DMS53 treated with DMSO at 0.1 percent for 48 hours (cell line): Measurements from ENCODE around the gene TBC1D9.

ENCODE experiments used
- DNase-seq: peaks from one replicate; lab custom pipeline; 2025; ENCODE audit not compliant: unreplicated experiment; lab: John Stamatoyannopoulos, UW

Gene TBC1D9

DNA sequence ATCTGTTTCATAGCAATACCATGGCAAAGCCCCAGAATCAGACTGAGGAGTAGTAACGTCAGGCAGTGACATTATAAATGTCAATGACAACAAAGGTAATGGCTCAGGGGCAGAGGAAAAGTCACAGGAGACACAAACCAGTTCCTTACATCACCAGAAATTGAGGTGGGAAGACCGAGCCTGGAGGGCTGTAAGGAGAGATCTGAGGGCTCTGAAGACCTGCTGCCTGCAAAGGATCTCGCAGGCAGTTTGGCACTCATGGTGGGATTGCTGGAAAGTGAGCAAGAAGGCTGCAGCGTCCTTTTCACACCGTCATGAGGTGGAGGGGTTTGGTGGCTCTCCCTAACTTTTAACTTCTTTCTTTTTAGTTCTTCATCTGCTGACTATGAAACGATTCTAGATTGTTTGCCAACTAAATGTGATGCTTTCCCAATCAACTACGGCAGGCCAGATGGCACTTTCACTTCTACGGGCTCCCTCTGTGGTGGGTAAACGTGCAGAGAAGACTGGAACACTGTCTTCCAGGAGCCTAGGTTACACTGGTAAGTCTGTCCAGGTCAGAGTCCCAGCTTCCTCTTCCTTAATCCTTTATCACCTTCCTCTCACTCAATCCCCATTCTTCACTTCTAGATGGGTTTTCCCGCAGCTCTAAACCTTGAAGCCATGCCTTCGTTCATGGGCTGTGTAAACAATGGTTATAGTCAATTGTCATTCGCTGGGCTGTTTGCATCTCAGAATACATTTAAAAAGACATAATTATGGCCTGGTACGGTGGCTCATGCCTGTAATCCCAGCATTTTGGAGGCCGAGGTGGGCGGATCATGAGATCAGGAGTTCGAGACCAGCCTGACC, 58.2 kb downstream of the TBC1D9 start:
- no peak for DNase-seq

DNA sequence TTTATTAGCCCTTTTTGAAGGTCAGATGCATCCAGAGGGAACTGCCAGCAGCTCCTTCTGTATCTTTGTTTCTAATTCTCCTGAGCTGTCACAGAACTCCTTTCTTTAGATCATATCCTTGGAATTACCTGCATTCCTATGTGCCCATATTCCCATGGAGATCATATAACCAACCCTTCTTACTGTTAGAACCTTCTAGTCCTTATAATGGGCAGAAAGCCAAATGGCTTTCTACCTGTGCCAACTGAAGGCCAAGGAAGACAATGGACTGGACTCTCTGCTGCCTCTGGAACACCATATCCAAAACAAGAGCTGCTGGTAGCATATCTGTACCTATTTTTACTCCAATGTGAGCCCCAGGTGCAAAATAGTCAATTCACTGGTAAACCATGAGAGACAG, 60.7 kb downstream of the TBC1D9 start:
- DNase-seq, result no peak

DNA sequence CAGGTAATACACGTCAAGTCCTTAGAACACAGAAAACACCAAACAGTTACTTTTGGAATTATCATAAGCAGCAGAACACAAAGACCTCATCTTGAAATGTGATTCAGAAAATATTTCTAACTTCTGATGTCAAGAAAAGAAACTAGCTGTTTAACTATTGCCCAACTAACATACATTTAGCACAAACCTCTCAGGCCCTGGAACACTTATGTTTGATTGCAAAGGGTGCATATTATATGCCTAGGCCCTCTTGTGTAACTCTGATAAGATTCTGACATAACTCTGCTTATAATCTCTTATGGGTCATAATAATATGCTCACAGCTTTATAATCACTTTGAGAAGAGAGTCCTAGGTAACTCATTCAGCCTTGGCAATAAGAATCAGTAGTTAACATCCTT, 62.6 kb downstream of the TBC1D9 start:
- DNase-seq, result no peak

DNA sequence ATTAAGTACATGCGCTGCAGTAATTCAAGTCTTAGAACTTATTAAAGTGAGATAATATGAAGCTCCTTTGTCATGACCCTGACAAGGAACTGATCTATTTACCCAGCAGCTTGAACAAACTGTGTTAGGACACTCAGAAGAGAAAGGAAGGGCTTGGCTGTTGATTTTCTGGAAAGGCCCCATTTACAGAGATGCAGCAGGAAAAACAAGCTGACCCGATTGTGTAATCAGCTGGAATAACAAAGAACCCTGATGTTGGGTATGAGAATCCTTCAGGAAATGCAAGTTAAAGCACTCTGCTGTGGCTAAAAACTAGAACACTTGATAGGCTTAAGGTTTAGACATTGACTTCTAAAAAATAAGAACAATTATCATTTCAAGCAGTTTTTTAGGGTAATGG, 64.8 kb downstream of the TBC1D9 start:
- peak; percentile 51 for DNase-seq

DNA sequence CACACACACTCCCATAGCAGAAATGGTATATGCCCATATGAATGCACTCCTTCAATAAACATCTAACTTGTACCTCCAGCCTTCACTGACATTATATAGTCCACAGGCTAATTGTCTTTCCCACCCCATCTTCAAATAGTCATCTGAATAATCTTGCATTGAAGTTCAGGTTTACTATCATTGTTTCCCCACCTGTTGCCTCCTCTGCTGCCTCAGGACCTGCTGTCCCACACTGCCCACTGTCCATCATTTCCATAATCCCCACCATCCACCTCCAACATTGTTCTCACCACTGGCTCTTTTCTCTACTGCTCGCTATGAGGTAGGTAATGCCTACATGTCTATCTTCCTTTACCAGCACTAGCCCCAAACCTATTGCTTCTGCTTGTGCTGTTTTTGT, 66.1 kb downstream of the TBC1D9 start:
- DNase-seq, result no peak

DNA sequence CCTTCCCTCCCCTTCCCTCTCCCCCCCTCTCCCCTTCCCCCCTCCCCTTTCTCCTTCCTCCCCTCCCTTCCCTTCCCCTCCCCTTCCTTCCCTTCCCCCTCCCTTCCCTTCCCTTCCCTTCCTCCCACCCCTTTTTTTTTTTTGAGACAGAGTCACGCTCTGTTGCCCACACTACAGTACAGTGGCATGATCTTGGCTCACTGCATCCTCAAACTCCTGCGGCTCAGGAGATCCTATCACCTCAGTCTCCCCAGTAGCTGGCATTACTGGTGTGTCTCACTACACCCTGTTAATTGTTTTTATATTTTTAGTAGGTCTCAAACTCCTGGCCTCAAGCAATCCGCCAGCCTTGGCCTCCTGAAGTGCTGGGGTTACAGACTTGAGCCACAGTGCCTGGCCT, 66.6 kb downstream of the TBC1D9 start:
- DNase-seq, result no peak

DNA sequence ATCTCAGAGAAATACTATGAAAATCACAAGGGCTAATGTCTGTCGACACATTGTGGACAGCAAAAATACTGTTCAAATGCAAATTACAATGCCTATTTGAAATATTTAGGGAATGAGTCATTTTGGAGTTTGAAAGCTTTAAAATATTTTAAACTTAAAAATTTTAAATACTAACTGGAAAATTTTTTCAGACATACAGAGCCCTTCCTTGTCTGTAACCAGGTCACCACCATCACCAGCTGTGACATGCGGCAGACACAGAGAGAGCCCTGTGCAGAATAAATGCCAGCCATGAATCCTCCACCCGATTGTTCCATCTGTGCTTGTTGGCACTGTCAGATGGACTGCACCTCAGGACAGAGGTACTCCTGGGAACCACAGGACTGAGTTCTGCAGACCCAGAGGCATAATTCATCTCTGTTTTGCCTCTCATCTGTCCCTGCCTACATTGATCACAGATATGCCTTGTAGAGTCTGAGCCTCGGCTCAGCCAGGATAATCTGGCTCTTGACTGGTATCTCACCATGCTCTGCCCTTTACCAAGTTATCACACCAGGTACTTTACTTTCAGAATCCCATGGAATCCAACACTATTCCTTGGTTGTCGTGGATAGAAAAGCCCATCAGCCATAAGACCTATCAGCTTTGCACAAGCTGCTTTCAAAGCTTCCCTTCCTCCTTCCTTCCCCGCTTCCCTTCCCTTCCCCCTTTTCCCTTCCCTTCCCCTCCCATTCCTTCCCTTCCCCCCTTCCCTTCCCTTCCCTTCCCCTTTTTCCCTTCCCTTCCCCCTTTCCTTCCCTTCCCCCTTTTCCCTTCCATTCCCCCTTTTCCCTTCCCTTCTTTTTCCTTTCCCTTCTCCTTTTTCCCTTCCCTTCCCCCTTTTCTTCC, 67.2 kb downstream of the TBC1D9 start:
- no peak for DNase-seq

DNA sequence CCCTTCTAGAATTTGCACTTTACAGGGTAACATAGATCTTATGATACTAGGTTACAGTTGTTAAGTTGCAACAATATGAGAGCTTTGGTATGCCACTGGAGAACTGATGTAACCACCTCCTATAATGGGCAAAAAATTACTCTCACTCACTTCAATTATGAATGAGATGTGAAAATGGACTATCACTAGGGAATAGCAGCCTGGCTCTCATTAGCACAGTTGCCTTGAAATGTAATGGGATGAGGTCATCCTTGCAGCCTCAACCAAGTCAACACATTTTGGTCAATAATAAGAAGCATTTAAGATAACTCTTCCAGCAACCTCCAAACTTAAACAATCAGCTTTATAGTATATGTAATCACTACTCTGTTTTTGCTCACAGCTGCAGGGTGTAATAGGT, 69.4 kb downstream of the TBC1D9 start:
- DNase-seq, result no peak

DNA sequence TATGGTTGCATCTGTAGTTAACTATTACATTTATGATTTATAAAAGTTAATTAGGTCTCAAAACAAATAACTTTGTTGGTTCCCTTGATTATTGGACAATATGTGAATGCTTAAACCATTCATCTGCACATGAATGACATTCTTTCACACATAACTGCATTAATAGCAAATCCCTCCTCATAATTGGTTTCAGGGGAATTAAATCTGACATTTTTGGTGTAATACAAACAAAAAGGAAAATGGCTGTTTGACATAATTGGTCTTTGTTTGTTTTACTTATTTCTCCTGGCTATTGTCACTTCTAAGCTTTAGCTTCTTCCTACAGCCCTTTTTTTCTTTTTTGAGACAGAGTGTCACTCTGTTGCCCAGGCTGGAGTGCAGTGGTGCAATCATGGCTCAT, 71.9 kb downstream of the TBC1D9 start:
- DNase-seq, result no peak

DNA sequence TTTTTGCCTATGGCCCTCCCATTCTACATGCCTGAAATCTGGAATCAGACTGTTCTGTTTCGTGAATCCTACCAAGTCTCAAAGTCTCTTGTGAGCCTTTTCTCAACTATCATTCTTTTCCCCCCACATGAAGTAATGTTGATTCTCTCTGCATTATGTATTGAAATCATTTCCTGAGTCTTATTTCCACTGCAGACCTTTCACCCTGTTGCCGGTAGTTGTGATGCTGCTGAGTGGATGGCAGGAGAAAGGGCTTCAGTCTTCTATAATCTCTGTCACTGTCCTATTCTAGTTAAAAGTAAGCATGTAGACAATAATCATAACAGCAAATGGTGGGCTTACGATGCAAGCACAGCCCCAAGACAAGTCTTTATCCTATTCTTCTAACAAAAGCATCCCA, 75.0 kb downstream of the TBC1D9 start:
- no peak for DNase-seq

DNA sequence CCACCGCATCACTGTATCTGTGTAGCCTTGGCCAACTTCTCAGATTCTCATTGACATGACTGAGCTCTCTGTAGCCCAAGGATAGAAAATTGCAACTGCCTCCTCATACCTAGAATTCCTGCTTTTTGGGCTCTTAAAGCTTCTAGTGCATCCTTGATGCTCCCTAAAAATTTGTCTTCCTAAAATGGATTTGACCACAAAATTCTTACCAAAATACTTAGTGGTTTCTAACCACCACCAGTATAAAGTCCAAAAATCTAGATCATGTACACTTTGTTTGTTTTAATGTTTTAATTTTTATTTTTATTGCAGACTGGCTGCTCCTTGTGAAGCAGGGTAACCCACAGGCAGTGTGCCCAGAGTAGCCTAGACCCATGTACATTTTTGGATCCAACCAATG, 75.5 kb downstream of the TBC1D9 start:
- no peak for DNase-seq

DNA sequence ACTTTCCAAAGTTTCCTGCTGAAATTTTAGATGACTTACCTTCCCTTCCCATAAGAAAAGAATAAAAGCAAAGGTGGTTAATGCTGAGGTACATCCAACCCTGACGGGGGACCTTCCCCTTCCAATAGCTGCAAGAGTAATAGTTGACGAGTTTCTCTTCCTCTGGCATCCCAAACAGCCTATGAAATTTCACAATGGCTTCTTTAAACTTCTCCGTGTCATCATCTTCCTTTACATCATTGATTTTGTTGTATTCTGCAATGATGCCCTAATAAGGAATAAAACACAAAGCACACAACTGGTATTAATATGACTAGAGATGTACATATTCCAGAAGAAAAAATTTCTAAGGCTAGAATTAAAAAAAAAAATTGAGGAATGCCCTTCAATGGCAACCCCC, 76.6 kb downstream of the TBC1D9 start:
- no peak for DNase-seq

DNA sequence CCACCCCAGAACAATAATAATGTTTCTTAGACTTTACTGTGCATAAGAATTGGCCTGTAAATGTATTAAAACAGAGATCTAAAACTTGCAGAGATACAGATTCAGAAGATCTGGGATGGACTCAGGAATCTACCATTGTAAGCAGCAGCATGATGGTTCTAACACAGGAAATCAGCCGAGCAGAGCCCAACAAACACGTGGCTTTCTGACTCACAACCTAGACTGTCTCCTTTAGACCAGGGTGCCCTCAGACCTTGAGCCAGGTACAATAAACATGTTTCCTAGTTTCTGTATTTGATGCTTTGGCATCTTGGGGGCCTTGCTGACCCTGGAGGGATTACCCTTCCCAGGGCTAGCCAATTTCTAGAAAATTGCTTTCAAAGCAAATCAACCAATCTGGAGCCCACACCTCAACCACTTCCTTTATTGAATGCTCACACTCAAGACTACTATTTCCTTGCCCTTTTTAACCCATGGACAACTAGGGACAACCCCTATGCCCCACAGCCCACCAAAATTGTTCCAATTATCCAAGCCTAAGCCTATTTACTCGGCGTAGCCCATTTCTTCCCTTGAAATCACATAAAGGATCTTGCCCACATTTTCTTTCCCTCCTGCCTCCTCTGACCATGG, 80.5 kb downstream of the TBC1D9 start:
- no peak for DNase-seq

DNA sequence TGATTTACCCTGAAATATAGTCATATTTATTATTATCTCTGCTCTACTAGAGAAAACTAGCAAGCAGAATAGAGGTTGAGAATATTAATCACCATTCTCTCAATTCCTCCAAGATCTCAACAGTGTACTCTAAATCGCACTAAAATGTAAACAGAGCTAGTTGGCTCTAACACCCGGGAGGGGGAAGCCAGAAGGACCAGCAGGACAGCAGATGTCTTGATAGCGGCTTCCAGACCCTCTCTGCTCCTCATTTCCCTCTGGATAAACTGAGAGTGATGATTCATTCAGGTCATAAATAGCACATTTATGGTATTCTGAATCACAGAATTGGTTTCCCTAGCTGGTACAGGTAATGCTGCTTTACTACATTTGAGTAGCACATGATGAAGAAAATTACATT, 82.5 kb downstream of the TBC1D9 start:
- no peak for DNase-seq

DNA sequence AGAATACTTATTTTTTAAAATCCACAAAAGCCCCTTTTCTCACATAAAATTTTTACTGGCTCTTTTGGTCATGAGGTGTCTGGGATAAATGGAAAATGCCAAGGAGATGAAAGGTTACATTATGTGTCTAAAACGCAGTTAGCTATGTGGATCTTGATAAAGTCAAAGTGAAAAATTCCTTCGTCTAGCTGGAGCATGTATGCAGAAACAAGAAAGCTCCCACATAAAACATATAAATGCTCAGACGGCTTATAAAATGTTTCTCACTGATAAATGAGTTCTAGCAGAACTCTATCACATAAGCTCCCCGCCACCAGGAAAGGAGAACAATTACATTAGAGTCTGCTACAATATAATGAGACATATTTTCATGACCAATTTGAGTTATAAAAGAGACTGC, 83.8 kb downstream of the TBC1D9 start:
- DNase-seq, result no peak

DNA sequence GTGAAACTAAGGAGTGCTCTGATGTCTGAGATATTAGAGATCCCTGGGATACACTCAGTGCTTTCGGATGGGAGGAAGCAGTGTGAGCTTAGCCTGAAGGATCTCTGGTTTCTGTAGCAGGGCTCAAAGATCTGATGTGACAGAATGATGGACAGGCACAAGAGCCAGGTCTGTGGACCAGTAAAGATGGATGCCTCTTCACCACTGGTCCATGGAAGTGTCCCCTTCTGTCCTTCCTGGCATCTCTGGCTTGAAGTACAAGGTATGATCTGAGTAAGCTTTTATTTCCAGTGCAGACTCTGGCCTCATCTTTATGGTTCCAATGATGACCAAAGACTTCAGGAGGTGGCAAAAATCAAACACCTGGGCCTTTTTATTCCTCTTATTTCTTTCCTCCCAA, 88.1 kb downstream of the TBC1D9 start:
- DNase-seq, result no peak

DNA sequence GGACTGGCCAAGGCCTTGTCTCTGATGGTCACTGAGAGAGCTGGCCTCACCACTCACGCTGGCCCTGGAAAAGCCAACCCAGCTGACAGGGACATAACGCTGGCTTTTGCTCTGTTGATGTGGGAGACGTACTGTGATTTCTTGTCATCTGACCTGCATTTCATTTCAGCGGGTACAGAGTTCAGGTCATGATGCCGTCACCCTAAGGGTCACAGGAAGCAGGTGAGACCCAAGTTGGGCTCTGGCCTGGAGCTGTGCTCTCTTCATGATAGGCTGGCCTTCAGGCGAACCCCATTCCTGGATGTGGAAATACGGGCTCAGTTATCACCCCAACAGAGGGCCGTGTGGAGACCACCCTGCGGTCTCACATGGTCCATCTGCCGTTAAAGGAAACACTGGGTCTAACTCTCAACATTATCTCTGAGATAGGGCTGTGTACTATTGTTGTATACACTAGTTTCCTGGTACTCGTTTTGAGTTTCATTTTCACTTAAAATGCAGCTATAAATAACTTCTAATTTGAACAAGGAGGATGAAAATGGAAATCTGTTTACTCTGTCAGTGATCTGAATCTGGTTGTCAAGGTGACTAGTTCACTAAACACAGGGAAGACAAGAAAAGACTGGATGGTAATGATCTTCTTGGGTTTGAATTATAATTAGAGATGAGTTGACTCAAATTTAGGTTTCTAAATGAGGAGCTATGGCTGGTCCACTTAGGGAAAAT, 89.1 kb downstream of the TBC1D9 start:
- DNase-seq, result peak; percentile 27

DNA sequence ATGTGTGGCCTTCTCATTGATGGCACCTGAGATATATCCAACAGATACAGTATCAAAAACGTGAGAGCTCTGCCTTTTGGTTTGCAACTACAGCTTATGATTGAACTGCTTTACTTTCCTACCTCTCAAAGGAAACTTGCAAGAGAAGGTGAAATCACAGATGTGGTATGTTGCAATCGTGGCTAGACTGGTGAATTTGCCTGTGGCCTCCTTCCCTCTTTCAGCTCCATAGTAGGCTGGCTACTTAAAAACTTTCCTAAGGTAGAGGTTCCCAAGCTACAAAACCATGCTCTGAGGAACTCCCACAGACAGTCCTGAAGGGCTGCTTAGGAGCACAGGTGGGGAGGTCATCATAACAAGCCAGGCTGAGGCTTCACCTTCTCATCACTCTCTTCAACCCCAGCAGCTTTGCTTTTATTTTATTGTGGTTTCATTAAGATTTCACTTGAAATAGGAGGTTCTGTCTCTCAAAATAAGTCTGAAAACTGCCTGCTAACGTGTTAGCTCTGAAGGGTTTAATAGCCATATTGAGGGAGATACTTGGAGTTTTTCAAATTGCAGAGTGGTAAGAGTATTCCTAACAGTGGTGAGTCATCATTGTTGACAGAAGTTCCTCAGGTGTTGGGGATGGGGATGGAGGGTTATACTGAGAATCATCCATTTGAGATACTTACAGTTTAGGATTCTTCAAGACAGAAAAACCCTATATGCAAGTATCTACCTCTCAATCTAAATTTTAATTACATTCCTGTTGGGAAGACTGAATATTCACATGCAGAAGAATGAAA, 93.9 kb downstream of the TBC1D9 start:
- DNase-seq, result peak; percentile 57

DNA sequence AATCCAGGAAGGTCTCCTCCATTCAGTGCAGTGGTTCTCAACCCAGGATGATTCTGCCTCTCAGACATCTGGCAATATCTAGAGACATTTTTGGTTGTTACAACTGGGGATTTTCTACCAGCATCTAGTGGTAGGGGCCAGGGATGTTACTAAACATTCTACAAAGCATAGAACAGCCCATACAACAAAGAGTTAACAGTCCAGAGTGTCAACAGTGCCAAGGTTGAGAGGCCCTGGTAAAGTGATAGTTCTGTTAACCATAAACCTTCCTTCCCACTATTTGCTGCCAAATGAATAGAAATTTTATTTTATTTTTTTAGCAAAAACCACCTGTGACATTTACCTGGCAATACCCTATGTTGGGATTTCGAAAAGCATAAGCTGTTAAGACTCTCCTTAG, 94.6 kb downstream of the TBC1D9 start:
- DNase-seq, result no peak

DNA sequence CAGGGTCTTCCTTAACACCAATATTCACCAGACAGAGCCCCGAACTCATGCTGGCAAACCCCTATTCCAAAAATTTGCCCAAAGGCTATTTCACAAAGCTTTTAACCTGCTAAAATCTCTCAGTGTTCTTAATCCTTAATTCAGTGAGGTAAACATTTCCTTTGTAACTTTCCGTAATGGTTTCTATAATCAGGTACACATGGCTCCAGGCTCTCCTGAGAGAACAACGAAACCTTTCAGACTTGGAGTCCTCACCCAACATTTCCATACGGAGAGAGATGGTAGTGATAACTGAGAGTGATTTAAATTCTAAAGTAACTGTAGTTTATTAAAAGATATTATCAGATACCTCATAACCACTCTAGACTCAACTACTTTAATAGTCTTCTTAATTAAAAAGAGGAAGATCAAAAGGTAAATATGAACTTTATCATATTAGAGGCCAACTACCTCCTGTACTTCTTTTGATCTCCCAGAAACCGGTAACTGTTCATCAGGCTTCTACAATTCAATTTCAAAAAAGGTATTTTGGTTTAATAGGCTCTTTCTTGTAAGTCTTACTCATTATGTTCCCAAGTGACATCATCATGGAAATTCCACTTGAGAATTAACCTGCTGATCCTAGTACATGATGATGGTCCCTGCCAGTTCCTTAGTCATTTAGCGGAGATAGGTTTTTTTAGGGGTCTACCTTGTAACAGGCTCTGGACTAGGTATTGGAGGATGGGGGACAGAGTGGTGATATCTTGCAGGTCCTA, 96.1 kb downstream of the TBC1D9 start:
- DNase-seq, result no peak
